Gastroesophageal sphincter (tissue), 4 donors: ENCODE measurements around the gene ABCC11. TPM values are rescaled to one million over a fixed set of nuclear protein-coding genes. Genes with fewer than 3 reads are reported as not detected.

ENCODE experiments used
- ATAC-seq: fragments of 150-250 bp; one replicate; pipeline ENCODE4 v1.9.1; 2016; ENCODE audit warnings: mild to moderate bottlenecking, moderate library complexity
- H3K27ac ChIP-seq, 4 donors: fragments of 200-600 bp; sonication (generic) in 3 of 4; 1 replicate in 3 of 4; 2 replicates in 1 of 4; pipeline ENCODE4 v1.5.1; 2016 to 2019
- H3K27me3 ChIP-seq: fragments of 200-600 bp; sonication (generic); one replicate; pipeline ENCODE4 v1.5.1; 2019
- H3K36me3 ChIP-seq, 2 donors: fragments of 200-600 bp; sonication (generic); one replicate each; pipeline ENCODE4 v1.5.1; 2019; ENCODE audit warnings: control low read depth in 1 of 2
- H3K4me1 ChIP-seq, 3 donors: fragments of 200-600 bp; sonication (generic); 1 replicate in 2 of 3; 2 replicates in 1 of 3; pipeline ENCODE4 v1.5.1; 2016 to 2019; ENCODE audit warnings: control low read depth in 2 of 3
- H3K4me3 ChIP-seq, 2 donors: fragments of 200-600 bp; sonication (generic); one replicate each; pipeline ENCODE4 v1.5.1; 2019; ENCODE audit warnings: mild to moderate bottlenecking in 1 of 2, moderate library complexity in 1 of 2
- H3K9me3 ChIP-seq, 3 donors: fragments of 200-600 bp; sonication (generic); one replicate each; pipeline ENCODE4 v1.5.1; 2017 to 2019; ENCODE audit warnings: control low read depth in 2 of 3
- CTCF ChIP-seq, 4 experiments: fragments of 200-600 bp in 2 of 4; fragments of 450-650 bp in 2 of 4; sonication (generic) in 1 of 4; IDR thresholded peaks; one replicate each; pipeline ENCODE4 v1.5.1; 2017 to 2019; ENCODE audit warnings: antibody characterized with exemption in 4 of 4, mild to moderate bottlenecking in 2 of 4, moderate library complexity in 2 of 4
- EP300 ChIP-seq: sonication (generic); formaldehyde crosslinking; IDR thresholded peaks from one replicate; pipeline ENCODE4 v1.6.1; 2017; ENCODE audit warnings: antibody characterized with exemption, mild to moderate bottlenecking
- POLR2A ChIP-seq, 2 donors: fragments of 450-650 bp; IDR thresholded peaks; one replicate each; pipeline ENCODE4 v1.6.1; 2017; ENCODE audit warnings: antibody characterized with exemption in 2 of 2, mild to moderate bottlenecking in 2 of 2, moderate library complexity in 1 of 2
- POLR2AphosphoS5 ChIP-seq: sonication (generic); formaldehyde crosslinking; IDR thresholded peaks from one replicate; pipeline ENCODE4 v1.6.1; 2017; ENCODE audit warnings: antibody characterized with exemption
- WGBS, 2 donors: methylation state at CpG; one replicate each; pipeline ENCODE4 v1.1.5; 2018; ENCODE audit warnings: low coverage in 1 of 2; 5-methylcytosine and 5-hydroxymethylcytosine counted together
- total RNA-seq, 4 donors: library from RNA; depleted of rRNA; stranded (reverse); fragments of >200 nt; gene quantifications; one replicate each; pipeline ENCODE4 v1.1.0, GENCODE V29; 2016

Gene ABCC11
- total RNA-seq, 4 donors from 2014 or later = not detected

DNA sequence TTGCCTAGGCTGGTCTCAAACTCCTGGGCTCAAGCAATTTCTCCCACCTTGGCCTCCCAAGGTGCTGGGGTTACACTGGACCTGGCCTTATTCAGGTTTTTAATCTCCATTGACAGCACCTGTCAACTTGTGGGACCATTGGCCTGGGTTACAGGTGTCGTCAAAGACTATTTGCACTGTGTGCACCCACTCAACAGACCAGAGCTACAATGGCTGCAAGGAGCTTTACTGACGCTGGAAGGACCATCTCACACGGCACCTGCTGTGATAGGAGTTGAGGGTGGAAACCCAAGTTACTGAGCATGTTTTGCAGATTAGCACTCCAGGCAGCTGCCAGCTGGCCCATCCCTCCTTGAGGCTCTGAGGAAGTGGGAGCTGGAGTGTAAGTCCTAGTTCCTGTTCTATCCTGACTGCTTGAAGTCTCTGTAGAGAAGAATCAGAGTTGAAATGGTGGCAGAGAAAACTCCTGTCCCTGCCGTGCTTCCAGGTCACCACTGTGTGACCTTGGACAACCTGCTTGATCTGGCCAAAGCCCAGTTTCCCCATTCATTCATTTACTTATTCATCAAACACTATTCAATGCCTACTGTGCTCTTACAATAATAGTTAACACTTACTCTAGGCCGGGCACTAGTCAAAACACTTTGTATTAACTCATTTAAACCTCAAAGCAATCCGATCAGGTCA, 45.7 kb downstream of the ABCC11 start:
- WGBS, 2 donors = 69 to 71% methylated on average over 3 to 4 of the region's 6 CpGs
- H3K4me1 ChIP-seq = no peaks in the 10 kb centered on the region
- no peaks in the 10 kb centered on the region for H3K36me3 ChIP-seq
- no peaks in the 10 kb centered on the region for H3K27me3 ChIP-seq
- H3K4me3 ChIP-seq = no peak overlapping the region
- no peak for ATAC-seq
- TF ChIP-seq EP300 (no peak), POLR2AphosphoS5 (no peak), POLR2A (IDR thresholded peaks at IDR 0.05) (no peak), CTCF (IDR thresholded peaks at IDR 0.05) (no peak)
- H3K9me3 ChIP-seq = peaks cover 0 to 4% (median 0%) of the 10 kb centered on the region in 3 donors
- H3K27ac ChIP-seq = no peak overlapping the region

DNA sequence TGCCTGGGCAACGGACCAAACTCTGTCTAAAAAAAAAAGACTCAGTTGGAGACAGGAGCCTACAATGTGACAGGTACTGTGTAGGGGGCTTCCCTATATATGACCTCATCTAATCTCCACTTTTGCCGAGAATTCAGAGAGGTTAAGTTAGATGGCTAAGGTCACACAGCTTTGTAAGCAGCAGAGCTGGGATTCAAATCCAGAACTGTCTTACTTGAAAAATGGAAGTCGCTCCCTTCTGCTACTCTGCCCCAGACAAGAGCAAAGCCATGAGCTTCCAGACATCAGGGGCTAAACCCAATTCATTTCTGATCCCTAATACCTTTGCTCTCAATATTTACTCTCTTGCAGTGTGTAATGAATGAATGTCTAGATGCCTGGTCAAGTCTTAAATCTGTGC, 50.0 kb downstream of the ABCC11 start:
- Histone ChIP-seq H3K27ac (no peak overlapping the region), H3K4me1 (no peaks in the 10 kb centered on the region), H3K36me3 (no peaks in the 10 kb centered on the region), H3K4me3 (no peak overlapping the region), H3K27me3 (no peaks in the 10 kb centered on the region), H3K9me3 (peaks cover 0 to 4% (median 0%) of the 10 kb centered on the region in 3 donors)
- TF ChIP-seq POLR2A (IDR thresholded peaks at IDR 0.05) (no peak), EP300 (no peak), CTCF (IDR thresholded peaks at IDR 0.05) (no peak), POLR2AphosphoS5 (no peak)
- no peak for ATAC-seq
- WGBS, 2 donors = 82 to 100% methylated on average over 2 of the region's 3 CpGs

GRCh38 chr16:48194828-48195556, 52.3 kb downstream of the ABCC11 start:
- H3K9me3 ChIP-seq = peaks cover 0 to 4% (median 0%) of the 10 kb centered on the region in 3 donors
- no peaks in the 10 kb centered on the region for H3K4me1 ChIP-seq
- H3K27ac ChIP-seq = no peak overlapping the region
- H3K4me3 ChIP-seq = no peak overlapping the region
- no peak for ATAC-seq
- 19 to 24% methylated on average over 4 to 5 of the region's 5 CpGs for WGBS, 2 donors
- TF ChIP-seq CTCF (IDR thresholded peaks at IDR 0.05) (no peak), POLR2AphosphoS5 (no peak), EP300 (no peak), POLR2A (IDR thresholded peaks at IDR 0.05) (no peak)
- no peaks in the 10 kb centered on the region for H3K36me3 ChIP-seq
- H3K27me3 ChIP-seq = no peaks in the 10 kb centered on the region

GRCh38 chr16:48193846-48194245, 53.5 kb downstream of the ABCC11 start:
- no peaks in the 10 kb centered on the region for H3K27me3 ChIP-seq
- H3K4me1 ChIP-seq = no peaks in the 10 kb centered on the region
- H3K27ac ChIP-seq = no peak overlapping the region
- no peak for ATAC-seq
- 83 to 96% methylated on average over 3 to 5 of the region's 7 CpGs for WGBS, 2 donors
- peaks cover 0 to 3% (median 0%) of the 10 kb centered on the region in 3 donors for H3K9me3 ChIP-seq
- H3K36me3 ChIP-seq = no peaks in the 10 kb centered on the region
- H3K4me3 ChIP-seq = no peak overlapping the region
- TF ChIP-seq CTCF (IDR thresholded peaks at IDR 0.05) = no peak
- no peak for TF ChIP-seq EP300
- no peak for TF ChIP-seq POLR2A (IDR thresholded peaks at IDR 0.05)
- TF ChIP-seq POLR2AphosphoS5 = no peak
